Omental fat pad (tissue), 4 donors: ENCODE data around the gene PRR33. TPM values are rescaled to one million over a fixed set of nuclear protein-coding genes. Genes with fewer than 3 reads are reported as not detected.
"Not testable (repeated sequence)": the region's sequence is repeated elsewhere in the genome, so short reads cannot be mapped to it uniquely, and the experiment has no call there.

ENCODE experiments used
- ATAC-seq: fragments of 150-250 bp; one replicate; pipeline ENCODE4 v1.9.1; 2016; ENCODE audit warnings: mild to moderate bottlenecking, moderate library complexity; ENCODE audit not compliant: low FRiP score
- DNase-seq: peaks from one replicate; pipeline ENCODE4 v3.0.0-alpha.2; 2019; ENCODE audit warnings: low spot score
- total RNA-seq, 4 donors: library from RNA; depleted of rRNA; stranded (reverse); fragments of >200 nt; gene quantifications; one replicate each; pipeline ENCODE4 v1.1.0, GENCODE V29; 2016
- TF ChIP-seq, protein P1 (sequence below), 3 donors: fragments of 450-650 bp; IDR thresholded peaks; one replicate each; pipeline ENCODE4 v1.5.1; 2016 to 2017; ENCODE audit warnings: antibody characterized with exemption in 3 of 3, mild to moderate bottlenecking in 3 of 3, moderate library complexity in 2 of 3

The PRR33 gene
- total RNA-seq, 4 donors from 2014 or later, result not detected

DNA sequence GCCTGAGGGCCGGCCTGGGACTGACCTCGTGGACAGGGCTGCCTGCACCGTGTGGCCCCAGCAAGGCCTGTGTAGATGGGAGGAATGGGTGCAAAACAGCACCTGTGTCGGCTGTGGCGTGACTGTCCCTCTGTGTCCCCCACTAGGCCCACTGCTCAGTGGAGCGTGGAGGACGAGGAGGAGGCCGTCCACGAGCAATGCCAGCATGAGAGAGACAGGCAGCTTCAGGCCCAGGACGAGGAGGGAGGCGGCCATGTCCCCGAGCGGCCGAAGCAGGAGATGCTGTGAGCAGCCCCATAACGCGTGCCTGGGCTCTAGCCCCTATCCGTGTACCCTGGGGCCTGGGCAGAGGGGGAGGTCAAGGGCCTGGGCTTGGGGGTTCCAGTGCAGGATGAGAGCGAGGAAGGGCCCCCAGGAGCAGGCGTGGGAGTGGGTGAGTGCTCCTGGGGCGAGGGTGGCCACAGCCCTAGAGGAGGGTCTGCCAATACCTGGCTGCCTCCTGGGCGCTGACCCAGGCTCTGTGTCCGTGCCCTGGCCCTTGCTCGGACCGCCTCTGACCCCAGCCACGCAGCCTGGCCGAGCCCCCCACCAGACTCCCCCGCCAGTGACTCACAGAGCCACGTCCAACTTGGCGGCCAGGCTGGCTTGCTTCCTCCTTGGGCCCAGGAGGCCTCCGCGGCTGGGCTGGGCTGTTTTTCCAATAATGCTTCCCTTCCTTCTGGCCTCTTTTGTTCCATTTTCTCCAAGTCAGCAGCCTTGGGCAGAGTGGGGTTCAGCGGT is 11.6 kb downstream of the PRR33 start:
- TF ChIP-seq, protein P1, sequence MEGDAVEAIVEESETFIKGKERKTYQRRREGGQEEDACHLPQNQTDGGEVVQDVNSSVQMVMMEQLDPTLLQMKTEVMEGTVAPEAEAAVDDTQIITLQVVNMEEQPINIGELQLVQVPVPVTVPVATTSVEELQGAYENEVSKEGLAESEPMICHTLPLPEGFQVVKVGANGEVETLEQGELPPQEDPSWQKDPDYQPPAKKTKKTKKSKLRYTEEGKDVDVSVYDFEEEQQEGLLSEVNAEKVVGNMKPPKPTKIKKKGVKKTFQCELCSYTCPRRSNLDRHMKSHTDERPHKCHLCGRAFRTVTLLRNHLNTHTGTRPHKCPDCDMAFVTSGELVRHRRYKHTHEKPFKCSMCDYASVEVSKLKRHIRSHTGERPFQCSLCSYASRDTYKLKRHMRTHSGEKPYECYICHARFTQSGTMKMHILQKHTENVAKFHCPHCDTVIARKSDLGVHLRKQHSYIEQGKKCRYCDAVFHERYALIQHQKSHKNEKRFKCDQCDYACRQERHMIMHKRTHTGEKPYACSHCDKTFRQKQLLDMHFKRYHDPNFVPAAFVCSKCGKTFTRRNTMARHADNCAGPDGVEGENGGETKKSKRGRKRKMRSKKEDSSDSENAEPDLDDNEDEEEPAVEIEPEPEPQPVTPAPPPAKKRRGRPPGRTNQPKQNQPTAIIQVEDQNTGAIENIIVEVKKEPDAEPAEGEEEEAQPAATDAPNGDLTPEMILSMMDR (IDR thresholded peaks at IDR 0.05), result no peak
- DNase-seq (no peak), ATAC-seq (no peak)

DNA sequence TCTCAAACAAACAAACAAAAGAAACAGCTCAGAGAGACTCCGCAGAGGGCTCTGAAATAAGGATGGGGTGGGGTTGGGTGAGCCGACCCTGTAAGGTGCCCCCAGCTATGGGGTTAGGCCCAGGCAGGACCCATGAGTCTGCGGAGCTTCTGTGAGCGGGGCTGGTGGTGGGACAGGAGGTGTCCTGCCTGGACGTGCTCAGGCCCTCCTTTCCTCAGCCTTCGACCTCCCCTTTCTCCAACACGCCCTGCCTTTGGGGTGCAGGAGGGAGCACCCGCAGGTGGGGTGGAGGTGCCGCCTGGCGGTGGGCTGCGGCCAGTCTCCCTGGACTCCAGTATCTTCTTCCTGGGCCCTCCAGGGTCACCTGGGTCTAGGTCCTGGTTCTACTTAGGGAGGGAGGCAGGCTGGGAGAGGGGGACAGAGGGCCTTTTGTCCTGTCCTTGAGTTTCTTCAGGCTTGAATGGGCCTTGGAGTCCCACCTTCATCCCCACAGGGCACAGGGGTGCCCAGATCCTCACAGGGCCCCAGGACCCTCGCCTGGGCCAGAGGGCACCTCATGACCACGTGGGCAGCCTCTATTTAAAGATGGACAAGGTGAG is 12.3 kb downstream of the PRR33 start:
- DNase-seq (no peak), ATAC-seq (no peak)
- TF ChIP-seq, protein P1 (IDR thresholded peaks at IDR 0.05), result no peak

DNA sequence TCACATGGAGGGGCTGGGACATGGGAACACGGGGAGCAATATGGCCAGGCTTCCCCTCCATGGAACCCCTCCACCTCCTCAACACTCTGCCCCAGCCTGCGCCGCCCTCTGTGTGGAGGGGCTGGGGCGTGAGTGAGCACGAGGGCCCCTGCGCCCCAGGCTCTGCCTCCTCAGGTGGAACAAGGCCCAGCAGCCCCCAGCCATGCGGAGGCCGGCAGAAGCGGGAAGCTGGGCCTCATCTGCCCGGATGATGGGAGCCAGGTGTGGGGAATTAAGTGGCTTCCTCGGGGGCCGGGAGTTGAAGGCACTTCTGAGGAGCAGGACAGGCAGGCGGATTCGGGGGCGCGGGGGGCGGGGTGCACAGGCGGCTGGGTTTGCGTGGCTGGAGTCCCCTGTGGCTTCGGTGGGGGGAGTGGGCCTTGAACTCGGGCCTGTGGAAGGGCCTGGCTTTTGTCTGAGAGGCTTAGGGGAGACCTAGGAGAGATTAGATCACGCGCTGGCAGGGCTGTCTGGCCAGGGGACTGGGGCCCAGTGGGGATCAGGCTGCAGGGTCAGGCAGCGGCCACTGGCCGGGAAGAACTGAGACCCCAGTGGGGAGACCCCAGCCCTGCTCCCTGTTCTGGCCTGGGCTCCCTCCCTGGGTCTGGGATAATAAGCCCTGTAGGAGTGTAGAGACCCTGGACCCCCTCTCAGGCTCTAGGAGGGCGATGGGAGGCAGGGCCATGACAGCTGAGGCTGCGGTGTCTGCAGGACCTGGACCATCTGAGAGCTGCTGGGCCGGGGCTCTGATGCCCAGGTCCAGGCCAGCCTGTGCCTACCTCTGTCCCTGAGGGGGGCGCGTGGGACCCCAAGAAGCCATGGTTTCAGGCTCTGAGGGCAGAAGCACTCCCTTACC is 13.3 kb downstream of the PRR33 start:
- TF ChIP-seq, protein P1 (IDR thresholded peaks at IDR 0.05), result no peak
- ATAC-seq (no peak), DNase-seq (no peak)

DNA sequence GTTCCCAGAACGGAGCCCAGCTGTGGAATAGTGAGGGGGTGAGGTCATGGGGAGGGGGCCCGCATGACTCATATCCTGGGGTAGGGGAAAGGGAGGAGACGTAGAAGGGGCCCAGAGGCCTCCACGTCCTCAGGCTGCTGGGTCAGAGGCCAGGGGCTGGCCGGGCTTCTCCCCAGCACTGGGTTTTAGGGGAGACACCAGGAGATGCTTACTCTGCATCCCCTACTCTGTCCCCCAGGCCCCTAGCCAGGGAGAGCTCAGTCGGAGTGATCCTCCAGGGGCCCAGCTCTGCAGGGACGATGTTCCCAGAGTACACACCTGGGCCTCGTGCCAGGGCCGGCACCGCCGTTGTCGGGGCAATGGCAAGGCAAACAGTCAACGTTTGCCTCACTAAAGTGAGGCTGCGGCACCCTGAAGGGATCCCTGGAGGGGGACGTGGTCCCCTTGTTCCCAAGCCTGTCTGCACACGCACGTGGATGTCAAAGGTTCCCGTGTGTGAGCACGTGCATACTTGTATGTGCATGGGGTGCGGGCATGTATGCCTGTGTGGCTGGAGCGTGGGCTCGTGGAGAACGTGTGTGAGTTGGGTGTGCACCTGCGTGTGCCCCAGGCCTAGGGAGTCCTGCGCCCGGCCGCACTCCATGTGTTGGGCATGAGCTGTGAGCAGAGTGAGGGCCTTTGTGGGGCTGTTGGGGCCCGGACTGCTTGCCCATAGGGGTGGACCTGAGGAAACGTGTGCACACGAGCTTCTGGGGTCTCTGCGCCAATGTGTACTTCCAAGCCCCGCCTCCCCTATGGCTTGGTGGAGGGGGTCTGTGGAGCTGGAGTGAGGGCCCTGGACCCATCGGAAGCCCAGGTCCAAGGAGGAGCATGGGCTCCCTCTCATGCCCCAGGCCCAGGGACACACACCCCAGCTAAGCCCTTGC is 14.2 kb downstream of the PRR33 start:
- ATAC-seq (no peak), DNase-seq (no peak)
- TF ChIP-seq, protein P1 (IDR thresholded peaks at IDR 0.05), result no peak

DNA sequence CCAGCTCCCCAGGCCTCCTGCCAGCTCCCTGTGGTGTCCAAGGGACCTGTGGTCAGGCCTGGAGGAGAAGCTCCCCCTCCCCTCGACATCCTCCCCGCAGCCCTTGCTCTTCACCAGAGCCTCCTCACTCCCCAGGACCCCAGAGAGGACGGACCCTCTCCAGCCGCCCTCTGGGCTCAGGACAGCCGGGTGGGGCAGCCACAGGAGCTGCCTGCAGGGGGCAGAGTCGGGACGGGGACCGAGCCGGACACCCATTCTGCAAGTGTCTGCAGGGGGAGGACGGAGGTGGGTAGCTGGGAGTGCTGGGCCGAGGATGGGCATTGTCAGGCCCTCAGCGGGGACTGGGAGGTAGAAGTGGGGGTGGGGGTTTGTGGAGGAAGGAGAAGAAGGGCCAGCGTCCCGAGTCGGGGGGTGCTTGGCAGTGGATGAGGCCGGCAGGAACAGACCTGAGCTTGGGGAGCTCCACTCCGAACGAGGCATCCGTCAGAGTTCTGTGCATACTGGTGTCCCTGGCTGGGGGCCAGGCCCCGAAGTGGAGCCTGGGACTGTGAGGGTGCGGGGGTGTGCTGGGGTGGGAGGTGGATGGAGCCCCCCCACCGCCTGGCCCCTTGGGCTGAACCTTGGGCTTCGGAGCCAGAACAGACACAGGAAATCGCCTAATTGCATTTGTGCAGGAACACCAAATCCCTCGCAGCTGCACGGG is 15.2 kb downstream of the PRR33 start:
- no peak for ATAC-seq
- no peak for DNase-seq
- TF ChIP-seq, protein P1 (IDR thresholded peaks at IDR 0.05), result no peak

DNA sequence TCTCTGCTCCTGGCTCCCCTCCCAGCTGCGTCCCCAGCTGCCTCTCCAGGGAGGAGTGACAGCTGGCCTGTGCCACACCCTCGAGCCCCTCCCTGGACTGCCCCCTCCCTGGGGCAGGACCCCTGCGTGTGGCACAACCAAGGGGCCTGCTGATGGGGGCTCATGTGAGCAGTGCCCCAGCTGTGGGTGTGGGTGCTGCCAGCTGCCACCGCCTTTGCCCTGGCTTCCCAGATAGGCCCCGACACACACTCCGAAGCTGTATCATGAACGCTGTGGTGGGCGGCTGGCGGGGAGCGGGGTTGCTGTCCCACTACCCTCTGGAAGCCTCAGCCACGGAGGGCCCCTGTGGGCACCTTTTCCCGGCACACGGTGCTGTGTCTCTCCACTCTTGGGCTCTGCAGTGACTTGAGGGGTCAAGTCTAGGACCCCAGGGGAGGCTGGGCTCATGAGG is 15.8 kb downstream of the PRR33 start:
- not testable (repeated sequence) for DNase-seq, ATAC-seq
